ENCODE data around the gene SDK1. TPM values are rescaled to one million over a fixed set of nuclear protein-coding genes. Genes with fewer than 3 reads are reported as not detected.

Gene SDK1
- total and polyA plus RNA-seq, 7 donors = 0.31 to 2.4 (median 1.3) TPM

DNA sequence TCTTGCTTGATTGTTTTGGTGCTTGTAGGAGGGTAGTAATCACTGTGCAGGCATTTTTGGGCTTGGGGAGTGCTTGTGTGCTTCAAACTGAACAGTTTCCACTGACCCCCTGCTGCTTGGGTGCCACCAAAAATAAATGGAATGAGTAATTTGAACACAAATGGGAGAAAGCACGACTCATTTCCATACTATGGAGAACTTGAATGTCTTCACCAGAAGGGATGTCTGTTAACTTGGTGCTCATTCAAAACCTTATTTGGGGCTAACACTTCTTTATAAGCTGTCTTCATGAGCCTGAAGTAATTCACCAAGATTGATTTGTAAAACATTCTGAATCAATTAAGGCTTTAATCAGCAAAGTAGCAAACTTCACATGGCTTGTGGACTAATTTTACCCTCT lies 560.3 kb downstream of the SDK1 start:
- Histone ChIP-seq H3K27ac (no peak overlapping the region), H3K4me1 (no peaks in the 10 kb centered on the region), H3K4me3 (no peak overlapping the region), H3K9me3 (no peaks in the 10 kb centered on the region), H3K36me3 (ENCODE audit: insufficient read depth in 1 of 2, low read depth in 1 of 2) (no peaks in the 10 kb centered on the region), H3K27me3 (ENCODE audit: insufficient read depth in 3 of 3, low read length in 2 of 3) (peaks cover 0 to 3% (median 0%) of the 10 kb centered on the region in 3 donors)
- ATAC-seq (no peak), DNase-seq (no peak)
- intact Hi-C loops (cut with DNase I) = no loop called here
- WGBS, 3 donors = 43 to 50% (median 44%) methylated on average over 1 of the region's 1 CpG
- TF ChIP-seq, protein P1, sequence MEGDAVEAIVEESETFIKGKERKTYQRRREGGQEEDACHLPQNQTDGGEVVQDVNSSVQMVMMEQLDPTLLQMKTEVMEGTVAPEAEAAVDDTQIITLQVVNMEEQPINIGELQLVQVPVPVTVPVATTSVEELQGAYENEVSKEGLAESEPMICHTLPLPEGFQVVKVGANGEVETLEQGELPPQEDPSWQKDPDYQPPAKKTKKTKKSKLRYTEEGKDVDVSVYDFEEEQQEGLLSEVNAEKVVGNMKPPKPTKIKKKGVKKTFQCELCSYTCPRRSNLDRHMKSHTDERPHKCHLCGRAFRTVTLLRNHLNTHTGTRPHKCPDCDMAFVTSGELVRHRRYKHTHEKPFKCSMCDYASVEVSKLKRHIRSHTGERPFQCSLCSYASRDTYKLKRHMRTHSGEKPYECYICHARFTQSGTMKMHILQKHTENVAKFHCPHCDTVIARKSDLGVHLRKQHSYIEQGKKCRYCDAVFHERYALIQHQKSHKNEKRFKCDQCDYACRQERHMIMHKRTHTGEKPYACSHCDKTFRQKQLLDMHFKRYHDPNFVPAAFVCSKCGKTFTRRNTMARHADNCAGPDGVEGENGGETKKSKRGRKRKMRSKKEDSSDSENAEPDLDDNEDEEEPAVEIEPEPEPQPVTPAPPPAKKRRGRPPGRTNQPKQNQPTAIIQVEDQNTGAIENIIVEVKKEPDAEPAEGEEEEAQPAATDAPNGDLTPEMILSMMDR (IDR thresholded peaks at IDR 0.05) = no peak

DNA sequence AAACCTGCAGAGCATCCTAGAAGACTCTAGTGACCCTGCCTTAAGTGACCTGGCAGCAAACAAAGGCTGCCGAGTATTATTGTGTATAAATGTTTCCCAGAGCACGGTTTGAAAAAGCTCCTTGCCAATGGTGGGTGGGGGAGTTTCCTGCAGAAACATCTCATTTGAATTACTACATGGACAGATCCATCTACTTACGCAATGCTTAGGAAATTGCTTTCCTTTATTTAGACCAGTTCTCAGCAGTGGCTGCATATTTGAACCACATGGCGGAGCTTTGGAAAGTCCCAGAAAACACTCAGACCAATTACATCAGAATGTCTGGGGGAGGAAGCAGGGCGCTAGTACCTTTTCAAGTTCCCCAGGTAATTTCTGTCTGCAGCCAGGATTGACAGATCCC lies 560.9 kb downstream of the SDK1 start:
- intact Hi-C loops (cut with DNase I) = no loop called here
- H3K27ac ChIP-seq = no peak overlapping the region
- peaks cover 0 to 3% (median 0%) of the 10 kb centered on the region in 3 donors for H3K27me3 ChIP-seq (ENCODE audit: insufficient read depth in 3 of 3, low read length in 2 of 3)
- H3K9me3 ChIP-seq = no peaks in the 10 kb centered on the region
- H3K36me3 ChIP-seq (ENCODE audit: insufficient read depth in 1 of 2, low read depth in 1 of 2) = no peaks in the 10 kb centered on the region
- 20 to 46% (median 31%) methylated on average over 5 of the region's 5 CpGs for WGBS, 3 donors
- no peaks in the 10 kb centered on the region for H3K4me1 ChIP-seq
- ATAC-seq (peak; percentile 37 to 63 (median 42)), DNase-seq (peak in 1 of 2 donors; percentile 33)
- TF ChIP-seq, protein P1 (IDR thresholded peaks at IDR 0.05) = no peak
- H3K4me3 ChIP-seq = no peak overlapping the region

DNA sequence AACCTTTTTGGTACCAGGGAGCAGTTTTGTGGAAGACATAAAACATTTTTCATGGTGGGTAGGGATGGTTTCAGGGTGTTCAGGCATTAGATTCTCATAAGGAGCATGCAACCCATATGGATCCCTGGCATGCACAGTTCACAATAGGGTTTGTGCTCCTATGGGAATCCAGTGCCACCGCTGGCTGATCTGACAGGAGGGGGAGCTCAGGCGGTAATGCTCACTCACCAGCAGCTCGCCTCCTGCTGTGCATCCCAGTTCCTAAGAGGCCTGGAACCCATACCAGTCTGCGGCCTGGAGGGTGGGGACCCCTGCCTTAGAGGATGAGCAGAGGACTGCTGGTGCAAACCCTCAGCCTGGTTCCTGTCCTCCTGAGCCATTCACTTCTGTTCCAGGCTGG lies 561.7 kb downstream of the SDK1 start:
- no peaks in the 10 kb centered on the region for H3K4me1 ChIP-seq
- DNase-seq (no peak), ATAC-seq (no peak)
- intact Hi-C loops (cut with DNase I) = no loop called here
- H3K27ac ChIP-seq = no peak overlapping the region
- no peak overlapping the region for H3K4me3 ChIP-seq
- 84 to 90% (median 85%) methylated on average over 4 of the region's 4 CpGs for WGBS, 3 donors
- H3K27me3 ChIP-seq (ENCODE audit: insufficient read depth in 3 of 3, low read length in 2 of 3) = no peaks in the 10 kb centered on the region
- no peaks in the 10 kb centered on the region for H3K9me3 ChIP-seq
- TF ChIP-seq, protein P1 (IDR thresholded peaks at IDR 0.05) = no peak
- H3K36me3 ChIP-seq (ENCODE audit: insufficient read depth in 1 of 2, low read depth in 1 of 2) = no peaks in the 10 kb centered on the region

DNA sequence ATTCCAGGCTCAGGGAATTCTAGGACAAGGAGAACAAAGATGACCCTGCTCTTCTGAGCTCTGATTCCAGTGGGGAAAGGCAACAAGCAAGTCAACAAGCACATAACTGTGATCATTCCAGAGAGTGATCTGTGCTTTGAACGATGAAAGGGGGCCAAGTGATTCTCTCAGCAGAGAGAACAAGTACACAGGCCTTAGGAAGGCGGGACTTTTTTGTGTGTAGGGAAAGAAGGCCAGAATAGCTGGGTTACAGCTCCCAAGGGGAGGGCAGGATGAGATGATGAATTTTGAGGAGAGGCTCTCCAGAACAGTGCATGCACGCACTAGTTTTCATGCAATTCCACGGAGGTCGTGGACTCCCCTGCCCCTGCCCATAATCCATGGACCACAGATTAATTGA lies 565.2 kb downstream of the SDK1 start:
- no peaks in the 10 kb centered on the region for H3K4me1 ChIP-seq
- ATAC-seq = peak in 2 of 4 donors; percentile 26 to 36
- WGBS, 3 donors = 62 to 77% (median 68%) methylated on average over 5 of the region's 5 CpGs

More for the DNA sequence above, 565.2 kb downstream of the SDK1 start:
- H3K9me3 ChIP-seq = no peaks in the 10 kb centered on the region
- intact Hi-C loops (cut with DNase I) = no loop called here
- H3K27ac ChIP-seq = no peak overlapping the region
- TF ChIP-seq, protein P1 (IDR thresholded peaks at IDR 0.05) = no peak
- H3K27me3 ChIP-seq (ENCODE audit: insufficient read depth in 3 of 3, low read length in 2 of 3) = no peaks in the 10 kb centered on the region
- H3K36me3 ChIP-seq (ENCODE audit: insufficient read depth in 1 of 2, low read depth in 1 of 2) = no peaks in the 10 kb centered on the region
- no peak overlapping the region for H3K4me3 ChIP-seq
- no peak for DNase-seq

Measured in psoas muscle (tissue), 8 donors.